Left lobe of liver (tissue), 2 donors: ENCODE results near the gene CTNNB1. TPM values are rescaled to one million over a fixed set of nuclear protein-coding genes. Genes with fewer than 3 reads are reported as not detected.

Source experiments
- ATAC-seq: fragments of 200-7000 bp; cut with Tn5 transposase; one replicate; pipeline ENCODE4 v1.9.1; 2020; ENCODE audit warnings: mild to moderate bottlenecking, moderate library complexity
- DNase-seq: peaks from one replicate; pipeline ENCODE4 v3.0.0-alpha.2; 2020; ENCODE audit warnings: low spot score
- total RNA-seq: library from RNA; stranded (reverse); gene quantifications from one replicate; pipeline ENCODE4 v1.2.1, GENCODE V29; 2021
- donor health status: DM: no; HTN: no; CAD: no; lungs with moderate emphysema.
- donor health status: DM: no; HTN: yes; CAD: no.

The CTNNB1 gene
- total RNA-seq, 1 donor from 2014 or later, result 157 TPM

DNA sequence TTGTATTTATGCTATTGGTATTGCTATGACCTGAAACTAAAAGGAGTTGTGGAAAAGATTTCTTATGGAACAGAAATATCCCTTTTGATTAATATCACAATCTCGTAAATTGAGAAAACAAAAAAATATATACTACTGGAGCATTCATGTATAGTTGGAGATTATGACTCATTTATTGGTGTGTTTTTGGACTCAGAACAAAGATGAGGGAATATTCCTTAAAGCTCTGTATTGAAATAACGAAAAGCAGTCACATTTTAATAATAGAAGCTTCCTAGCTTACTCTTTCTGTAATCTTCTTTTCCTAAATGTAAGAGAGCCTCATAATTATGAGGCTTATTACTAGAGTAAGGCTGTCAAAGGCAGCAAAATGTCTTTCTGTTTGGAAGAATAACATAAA lies 14.3 kb downstream of the CTNNB1 start:
- no peak for DNase-seq
- ATAC-seq, result no peak

DNA sequence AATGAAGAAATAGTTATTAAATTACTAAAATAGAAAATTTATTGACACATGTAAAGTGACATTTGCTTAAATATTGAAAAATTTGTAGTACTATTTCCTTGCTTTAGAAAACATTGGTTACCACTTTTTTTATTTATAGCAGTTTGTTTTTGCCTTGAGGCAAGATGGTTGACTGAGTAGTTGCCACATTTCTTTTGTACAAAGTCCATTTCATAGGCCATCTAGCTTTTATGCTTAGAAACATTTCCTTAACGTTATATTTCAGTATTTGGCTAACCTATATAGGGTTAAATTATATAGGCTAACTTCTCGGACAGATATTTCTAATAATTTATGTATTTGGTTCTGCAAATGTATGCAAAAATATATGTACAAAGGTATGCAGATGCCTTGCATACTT lies 17.1 kb downstream of the CTNNB1 start:
- ATAC-seq (no peak), DNase-seq (no peak)

DNA sequence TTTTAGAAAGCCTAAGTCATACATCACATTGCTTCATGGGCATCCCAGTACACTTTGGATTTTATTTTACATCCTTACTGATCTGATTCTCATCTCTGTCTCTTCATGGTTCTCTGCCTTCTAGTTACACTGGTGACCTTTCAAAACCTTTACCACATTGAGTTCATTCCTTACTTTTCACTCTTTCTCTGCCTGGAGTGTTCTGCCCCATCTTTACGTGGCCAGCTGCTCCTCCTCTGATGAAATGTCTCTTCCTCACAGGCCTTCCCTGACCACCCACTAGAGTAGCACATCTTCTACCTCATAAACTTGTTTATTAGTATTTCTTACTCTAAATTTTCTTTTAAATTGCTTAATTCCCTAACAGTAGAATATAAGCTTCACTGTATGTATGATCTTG lies 17.7 kb downstream of the CTNNB1 start:
- ATAC-seq, result no peak
- DNase-seq, result no peak

DNA sequence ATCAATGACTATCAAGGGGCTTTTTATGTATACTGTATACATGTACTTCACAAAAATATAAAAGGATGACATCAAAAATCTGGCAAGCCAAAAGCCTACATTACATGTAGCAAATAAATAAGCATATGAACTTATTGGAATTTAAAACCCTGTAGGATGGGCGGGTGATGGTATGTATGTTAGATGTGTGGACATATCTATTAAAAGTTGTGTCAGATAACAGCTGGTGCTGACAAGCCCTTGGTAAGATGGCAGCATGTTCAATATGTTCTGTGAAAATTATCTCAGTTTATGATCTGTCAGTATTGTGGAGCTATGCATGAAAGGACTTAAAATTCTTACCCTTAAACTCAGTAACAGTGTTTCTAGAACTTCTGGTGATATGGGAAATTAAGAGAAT lies 20.1 kb downstream of the CTNNB1 start:
- ATAC-seq (no peak), DNase-seq (no peak)

DNA sequence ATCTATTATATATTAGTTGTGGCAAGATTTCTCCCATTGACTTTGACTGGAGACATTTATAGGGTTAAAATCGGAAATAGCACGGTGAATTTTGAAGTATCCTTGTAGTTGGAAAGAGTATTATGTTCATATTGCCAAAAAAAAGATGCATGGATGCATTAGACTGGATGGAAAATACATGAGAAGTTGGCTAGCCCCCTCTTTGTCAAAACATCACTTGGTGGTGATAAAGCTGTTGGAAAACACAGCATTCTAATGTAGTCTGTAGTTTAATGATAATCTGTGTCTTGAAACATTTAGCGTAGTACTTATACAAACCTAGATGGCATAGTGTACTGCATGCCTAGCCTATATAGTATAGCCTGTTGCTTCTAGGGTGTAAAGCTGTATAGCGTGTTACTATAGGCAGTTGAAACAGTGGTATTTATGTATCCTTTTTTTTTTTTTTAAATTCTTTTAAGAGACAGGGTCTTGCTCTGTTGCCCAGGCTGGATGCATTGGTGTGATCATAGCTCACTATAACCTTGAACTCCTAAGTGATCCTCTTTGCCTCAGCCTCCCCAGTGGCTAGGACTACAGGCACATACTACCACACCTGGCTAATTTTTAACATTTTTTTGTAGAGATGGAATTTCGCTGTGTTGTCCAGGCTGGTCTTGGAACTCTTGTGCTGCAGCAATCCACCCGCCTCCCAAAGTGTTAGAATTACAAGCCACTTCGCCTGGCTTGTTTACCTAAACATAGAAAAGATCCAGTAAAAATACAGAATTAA lies 21.8 kb downstream of the CTNNB1 start:
- no peak for DNase-seq
- ATAC-seq, result peak; percentile 64

DNA sequence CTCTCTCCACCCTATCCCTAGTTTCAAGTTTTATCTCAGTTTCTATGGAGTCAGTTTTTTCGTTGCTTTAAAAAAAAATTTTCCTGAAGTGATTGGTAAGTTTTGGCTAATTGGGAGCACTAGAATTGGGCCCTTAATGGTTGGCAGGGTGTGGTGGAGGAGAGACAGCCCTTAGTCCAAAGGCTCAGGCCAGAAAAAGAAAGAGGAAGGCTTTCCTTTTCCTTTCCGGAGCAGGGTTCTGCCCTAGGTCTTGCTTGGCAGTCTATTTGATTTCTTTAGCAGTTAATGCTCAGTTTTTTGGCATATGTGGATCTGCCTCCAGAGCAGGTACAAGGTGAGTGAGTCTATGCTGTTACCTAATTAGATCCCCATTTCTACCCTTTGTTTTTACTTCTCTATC lies 22.7 kb downstream of the CTNNB1 start:
- DNase-seq, result no peak
- peak; percentile 46 for ATAC-seq

DNA sequence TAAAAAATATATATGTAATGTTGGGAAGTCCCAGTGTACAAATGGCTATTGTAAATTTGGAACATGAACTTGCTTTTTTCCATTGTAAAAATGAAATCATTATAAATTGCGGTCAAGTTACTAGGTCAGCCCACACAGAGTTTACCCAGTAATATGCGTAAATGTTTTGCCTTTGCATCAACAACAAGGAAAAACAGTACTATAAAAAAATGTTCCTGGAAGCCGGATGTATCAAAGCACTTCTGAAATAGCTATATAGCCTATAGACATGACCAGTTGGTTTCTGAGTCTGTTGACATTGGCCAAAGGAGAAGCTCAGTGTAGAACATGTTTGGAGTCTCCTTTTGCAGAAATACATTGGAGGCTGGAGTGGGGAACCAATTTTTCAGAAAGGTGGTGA lies 23.2 kb downstream of the CTNNB1 start:
- DNase-seq (no peak), ATAC-seq (peak; percentile 17)

DNA sequence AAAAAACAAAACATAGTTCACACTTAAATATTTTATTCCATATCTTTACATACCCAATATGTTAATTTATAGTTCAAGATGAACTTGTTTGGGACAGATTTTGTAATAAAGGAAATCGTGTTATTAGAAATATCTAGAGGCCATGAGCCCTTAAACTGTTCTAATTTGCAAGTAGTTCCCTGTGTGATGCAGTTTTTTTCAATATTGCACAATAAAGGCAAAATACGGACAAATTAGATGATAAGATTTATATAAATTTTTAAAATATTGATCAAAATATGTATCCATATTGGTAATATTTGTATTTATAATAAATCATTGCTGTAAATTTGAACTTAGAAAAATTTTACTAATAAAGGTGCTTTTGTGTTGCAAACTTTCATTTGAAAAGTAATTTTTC lies 23.8 kb downstream of the CTNNB1 start:
- ATAC-seq (no peak), DNase-seq (no peak)

DNA sequence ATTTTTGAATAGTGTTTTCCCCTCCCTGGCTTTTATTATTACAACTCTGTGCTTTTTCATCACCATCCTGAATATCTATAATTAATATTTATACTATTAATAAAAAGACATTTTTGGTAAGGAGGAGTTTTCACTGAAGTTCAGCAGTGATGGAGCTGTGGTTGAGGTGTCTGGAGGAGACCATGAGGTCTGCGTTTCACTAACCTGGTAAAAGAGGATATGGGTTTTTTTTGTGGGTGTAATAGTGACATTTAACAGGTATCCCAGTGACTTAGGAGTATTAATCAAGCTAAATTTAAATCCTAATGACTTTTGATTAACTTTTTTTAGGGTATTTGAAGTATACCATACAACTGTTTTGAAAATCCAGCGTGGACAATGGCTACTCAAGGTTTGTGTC lies 24.4 kb downstream of the CTNNB1 start:
- DNase-seq (no peak), ATAC-seq (no peak)

DNA sequence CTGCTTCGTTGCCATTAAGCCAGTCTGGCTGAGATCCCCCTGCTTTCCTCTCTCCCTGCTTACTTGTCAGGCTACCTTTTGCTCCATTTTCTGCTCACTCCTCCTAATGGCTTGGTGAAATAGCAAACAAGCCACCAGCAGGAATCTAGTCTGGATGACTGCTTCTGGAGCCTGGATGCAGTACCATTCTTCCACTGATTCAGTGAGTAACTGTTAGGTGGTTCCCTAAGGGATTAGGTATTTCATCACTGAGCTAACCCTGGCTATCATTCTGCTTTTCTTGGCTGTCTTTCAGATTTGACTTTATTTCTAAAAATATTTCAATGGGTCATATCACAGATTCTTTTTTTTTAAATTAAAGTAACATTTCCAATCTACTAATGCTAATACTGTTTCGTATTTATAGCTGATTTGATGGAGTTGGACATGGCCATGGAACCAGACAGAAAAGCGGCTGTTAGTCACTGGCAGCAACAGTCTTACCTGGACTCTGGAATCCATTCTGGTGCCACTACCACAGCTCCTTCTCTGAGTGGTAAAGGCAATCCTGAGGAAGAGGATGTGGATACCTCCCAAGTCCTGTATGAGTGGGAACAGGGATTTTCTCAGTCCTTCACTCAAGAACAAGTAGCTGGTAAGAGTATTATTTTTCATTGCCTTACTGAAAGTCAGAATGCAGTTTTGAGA lies 25.0 kb downstream of the CTNNB1 start:
- DNase-seq (no peak), ATAC-seq (peak; percentile 47)

DNA sequence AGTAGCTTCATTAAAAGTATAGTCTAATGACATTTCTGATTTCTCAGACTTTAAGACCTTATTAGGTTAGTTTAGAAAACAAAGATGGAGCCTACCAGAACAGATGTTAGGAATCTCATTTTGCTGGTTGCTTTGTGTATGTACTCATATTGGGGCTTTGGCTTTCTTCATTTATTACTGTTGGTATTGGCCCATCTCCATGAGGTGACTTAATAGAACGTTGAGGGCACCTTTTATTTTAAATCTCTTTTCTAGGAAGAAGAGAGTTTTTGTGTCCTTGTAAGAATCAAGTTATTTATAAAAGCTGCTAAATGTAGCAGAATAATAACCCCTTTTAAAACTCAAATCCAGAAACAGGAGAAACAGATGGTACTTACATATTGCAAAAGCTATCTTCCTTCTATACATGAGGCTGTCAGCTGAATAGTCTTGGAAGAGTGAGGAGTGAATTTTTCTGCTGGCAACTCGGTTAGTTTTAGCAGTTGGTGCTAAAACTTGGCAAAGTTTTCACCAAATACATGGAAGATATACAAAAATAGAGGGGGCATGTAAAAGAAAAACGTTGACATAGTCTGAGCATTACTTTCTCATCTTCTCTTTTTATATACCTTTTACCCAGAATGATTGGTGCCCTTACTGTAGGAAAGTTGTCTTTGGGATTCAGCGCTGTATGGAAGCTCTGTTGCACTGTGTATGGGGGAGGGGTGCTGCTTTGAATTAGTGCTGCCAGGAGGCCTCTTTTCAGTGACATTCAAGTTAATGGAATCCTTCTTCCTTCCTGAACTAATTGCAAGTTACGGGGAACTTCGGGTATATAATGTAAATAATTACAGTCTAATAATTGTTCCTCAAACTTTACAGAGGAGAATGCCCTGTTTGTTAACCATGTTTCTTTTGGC lies 35.8 kb downstream of the CTNNB1 start:
- DNase-seq (no peak), ATAC-seq (no peak)

DNA sequence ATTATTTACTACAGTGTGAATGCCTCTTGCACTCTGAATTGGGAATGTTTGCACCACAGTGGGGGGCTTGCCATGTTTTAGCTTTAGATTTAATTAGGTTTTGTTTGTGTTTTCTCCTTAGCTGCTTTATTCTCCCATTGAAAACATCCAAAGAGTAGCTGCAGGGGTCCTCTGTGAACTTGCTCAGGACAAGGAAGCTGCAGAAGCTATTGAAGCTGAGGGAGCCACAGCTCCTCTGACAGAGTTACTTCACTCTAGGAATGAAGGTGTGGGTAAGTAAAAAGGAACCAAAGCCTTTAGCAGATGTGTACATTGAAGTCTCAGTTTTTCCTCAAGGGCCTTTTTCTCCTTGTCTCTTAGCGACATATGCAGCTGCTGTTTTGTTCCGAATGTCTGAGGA lies 36.9 kb downstream of the CTNNB1 start:
- DNase-seq (no peak), ATAC-seq (no peak)

DNA sequence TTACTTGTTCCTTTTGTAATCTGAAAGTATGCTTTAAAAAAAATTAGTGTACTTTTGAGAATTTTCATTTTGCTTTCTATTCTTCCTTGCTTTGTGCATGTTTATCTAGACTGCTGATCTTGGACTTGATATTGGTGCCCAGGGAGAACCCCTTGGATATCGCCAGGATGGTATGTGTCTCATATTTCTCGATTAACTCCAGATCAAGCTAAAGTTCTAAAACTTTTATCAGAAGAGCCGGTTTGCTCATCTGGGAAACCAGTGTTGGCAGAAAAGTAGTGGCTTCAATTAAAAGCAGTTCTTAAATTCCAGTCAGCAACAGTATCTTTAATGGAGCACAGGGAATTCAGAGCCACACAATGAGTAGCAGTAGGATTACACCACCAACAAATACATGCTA lies 38.6 kb downstream of the CTNNB1 start:
- DNase-seq (no peak), ATAC-seq (no peak)

DNA sequence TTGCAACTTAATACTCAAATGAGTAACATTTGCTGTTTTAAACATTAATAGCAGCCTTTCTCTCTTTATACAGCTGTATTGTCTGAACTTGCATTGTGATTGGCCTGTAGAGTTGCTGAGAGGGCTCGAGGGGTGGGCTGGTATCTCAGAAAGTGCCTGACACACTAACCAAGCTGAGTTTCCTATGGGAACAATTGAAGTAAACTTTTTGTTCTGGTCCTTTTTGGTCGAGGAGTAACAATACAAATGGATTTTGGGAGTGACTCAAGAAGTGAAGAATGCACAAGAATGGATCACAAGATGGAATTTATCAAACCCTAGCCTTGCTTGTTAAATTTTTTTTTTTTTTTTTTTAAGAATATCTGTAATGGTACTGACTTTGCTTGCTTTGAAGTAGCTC lies 40.3 kb downstream of the CTNNB1 start:
- ATAC-seq (no peak), DNase-seq (no peak)

DNA sequence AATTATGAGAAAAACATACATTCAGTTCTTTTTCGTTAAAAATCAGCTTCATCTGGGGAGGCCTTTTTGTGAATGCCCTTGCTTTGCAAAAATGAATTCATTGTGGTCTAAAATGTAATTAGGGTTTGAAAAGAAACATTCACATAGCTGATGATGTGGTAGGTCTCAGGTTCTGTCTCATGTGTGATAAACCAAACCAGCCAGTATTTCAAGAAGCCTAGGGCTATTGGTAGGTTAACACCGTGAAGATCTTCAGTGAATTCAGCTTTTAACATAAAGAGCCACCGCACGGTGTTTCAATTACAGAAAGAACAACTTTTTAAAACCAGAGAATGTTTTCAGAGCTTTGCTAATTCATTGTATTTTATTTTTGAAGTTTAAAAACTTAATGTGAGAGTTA lies 41.9 kb downstream of the CTNNB1 start:
- no peak for DNase-seq
- no peak for ATAC-seq

DNA sequence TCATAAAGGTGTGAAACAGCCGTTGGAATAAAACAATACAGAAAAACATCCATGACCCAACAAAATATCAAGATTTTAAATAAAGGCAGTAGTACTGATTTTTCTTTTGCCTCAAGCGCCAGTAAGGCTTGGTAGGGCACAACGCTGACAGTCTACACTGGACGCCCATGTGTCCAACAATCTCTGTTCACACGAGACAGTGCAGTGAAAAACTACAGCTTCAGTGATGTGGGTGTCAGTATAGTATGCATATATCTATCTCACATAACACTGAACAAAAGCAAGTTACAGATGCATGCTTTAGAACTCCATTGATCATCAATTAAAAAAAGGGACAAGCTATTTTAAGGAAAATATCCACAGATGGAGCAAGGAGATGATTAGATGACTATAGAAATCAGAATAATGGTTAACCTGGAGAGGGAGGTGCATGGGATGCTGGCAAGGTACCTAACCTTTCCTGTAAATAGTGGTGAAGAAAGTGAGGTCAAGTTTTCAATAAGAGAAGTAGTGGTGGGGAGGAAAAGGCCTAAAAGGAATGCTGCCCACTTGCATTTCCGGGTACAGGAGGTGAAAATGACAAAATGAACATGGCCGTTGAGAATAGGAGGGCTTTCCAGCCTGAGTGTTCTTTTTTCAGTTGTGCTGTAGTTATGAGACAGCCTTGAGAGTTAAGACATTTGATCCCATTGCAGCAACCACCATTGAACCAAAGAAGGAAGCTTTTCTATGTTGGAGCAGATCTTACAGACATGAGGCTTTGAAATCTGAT lies 42.7 kb downstream of the CTNNB1 start:
- no peak for DNase-seq
- no peak for ATAC-seq

DNA sequence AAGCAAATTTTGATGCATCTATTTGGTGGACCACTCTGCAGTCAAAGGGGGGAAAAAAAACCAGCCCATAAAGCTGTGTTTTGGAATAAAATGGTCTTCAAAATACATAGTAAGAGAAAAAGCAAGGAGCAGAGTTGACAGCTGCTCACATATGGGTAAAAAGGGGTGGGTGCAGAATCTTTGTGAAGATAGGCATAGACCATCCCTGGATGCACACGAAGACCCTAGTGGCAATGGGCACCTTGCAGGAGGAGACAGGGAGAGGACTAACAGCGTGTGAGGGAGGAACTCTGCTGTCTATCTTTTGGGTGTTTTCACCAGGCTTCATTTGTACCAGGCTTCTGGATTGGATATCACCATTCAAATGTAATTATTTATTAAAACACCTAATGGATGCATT lies 43.9 kb downstream of the CTNNB1 start:
- no peak for ATAC-seq
- no peak for DNase-seq

DNA sequence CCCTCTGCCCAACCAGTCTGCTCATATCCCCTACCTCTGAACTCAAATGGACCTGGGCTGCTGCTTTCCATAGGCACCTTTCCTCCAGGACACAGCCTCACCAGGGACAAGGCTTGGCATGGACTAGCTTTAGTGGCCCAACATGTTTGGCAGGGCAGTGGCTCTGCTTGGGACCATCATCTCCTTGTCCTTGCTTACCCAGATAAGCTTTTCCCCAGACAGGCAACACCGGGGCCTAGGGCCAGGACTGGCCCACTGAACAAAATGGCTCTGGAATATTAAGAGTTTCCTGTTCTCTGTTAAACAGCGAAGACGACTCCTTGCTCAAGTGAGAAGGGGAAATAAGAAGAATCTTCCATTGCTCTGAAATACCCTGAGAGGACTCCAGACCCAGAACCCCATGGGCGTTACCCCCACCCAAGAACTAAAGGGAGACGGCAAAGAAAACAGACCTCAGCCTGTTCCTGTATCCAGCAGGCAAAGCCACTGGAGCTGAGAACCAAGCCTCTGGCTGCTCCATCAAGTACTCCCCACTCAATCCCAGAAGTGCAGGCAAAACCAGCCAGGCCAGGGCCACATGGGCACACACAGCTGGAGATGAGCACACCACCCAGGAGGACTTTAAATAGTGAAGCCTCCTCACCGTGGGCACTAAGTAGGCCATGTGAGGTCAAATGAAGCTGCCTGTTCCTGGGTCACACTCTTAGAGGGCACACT lies 45.5 kb downstream of the CTNNB1 start:
- ATAC-seq, result no peak

DNA sequence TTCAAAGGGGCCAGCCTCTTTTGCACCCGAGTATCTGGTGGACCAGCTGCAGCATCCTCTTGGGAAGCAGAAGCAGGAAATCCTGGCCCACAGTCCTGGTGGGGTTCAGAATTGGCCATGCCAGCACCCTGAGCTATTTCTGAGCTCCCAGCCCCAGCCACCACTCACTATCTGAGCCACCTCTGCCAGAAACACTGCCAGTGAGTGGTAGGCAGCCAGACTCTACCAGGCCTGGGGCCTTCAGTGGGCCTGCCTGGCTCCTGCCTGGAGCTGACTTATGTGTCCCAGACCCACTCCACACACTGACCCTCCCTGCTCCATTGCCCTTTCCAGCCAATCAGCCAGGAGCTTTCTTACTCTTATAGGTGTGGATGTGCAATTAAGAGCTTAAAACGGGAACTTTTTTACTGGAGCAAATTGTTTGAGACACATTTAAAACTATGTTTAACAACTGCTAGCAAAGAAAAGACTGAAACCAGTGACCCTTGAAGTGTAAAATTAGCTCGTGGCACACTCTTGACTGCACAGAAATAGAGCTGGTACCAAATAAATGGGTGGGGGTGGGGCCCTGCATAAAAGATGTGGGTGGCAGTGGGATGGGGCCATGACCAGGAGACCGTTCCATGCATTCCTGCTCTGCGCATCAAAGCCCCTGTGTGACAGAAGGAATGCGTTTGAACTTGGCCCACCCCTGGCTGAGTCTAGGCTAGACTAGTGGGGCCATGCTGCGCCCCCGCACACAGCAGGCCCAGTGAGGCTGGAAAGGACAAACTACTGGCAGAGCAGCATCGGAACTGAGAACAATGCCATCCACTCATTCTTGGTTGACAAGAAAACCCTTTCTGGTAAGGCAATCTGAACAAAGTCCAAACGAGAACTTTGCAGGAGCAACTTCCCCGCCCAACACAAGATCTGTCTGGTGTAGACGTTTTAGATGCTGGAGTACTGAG lies 48.0 kb downstream of the CTNNB1 start:
- ATAC-seq, result no peak

More for the DNA sequence above, 45.5 kb downstream of the CTNNB1 start:
- no peak for DNase-seq

More for the DNA sequence above, 48.0 kb downstream of the CTNNB1 start:
- DNase-seq, result no peak
